H1 (cell line): ENCODE data around the gene ANKRD13B. TPM values are rescaled to one million over a fixed set of nuclear protein-coding genes. Genes with fewer than 3 reads are reported as not detected.

Source experiments
- CTCF ChIA-PET: fragments of 300-600 bp; sonication (Branson Sonifier 250); formaldehyde crosslinking; loops from one replicate; lab custom pipeline; 2021; ENCODE audit not compliant: partially characterized antibody; lab: Charles Lee
- POLR2A ChIA-PET: fragments of 300-600 bp; sonication (Branson Sonifier 250); formaldehyde crosslinking; loops from one replicate; lab custom pipeline; 2021; ENCODE audit warnings: inconsistent platforms; ENCODE audit not compliant: partially characterized antibody; lab: Charles Lee
- DNase-seq, 2 experiments: peaks; one replicate each; pipeline versions ENCODE4 v3.0.0 to v3.0.0-alpha.2; 2010 to 2022; ENCODE audit warnings: low spot score in 2 of 2, low read depth in 1 of 2, mixed read lengths in 1 of 2
- FAIRE-seq: peaks from 2 replicates; lab custom pipeline; 2011; peaks lifted over from hg19 to GRCh38; lab: Jason Lieb, UNC
- H2AFZ ChIP-seq: 2 replicates; pipeline ENCODE4 v1.8.1; 2012; ENCODE audit warnings: low read length, inconsistent platforms
- H2AK5ac ChIP-seq: 2 replicates; pipeline ENCODE4 v1.6.1; 2013; ENCODE audit warnings: low read depth, low read length
- H2BK120ac ChIP-seq: replicated peaks from 2 replicates; pipeline ENCODE3; 2013; ENCODE audit warnings: low read depth, low read length, inconsistent platforms
- H2BK12ac ChIP-seq: 2 replicates; pipeline ENCODE4 v1.6.1; 2013; ENCODE audit warnings: low read depth, low read length
- H2BK15ac ChIP-seq: 2 replicates; pipeline ENCODE4 v1.6.1; 2013; ENCODE audit warnings: low read length
- H2BK20ac ChIP-seq: 2 replicates; pipeline ENCODE4 v1.6.1; 2013; ENCODE audit warnings: low read length
- H2BK5ac ChIP-seq: 2 replicates; pipeline ENCODE4 v1.6.1; 2013; ENCODE audit warnings: low read depth, low read length
- H3K14ac ChIP-seq: 2 replicates; pipeline ENCODE4 v1.6.1; 2013; ENCODE audit warnings: inconsistent platforms; ENCODE audit not compliant: insufficient read length
- H3K18ac ChIP-seq: 2 replicates; pipeline ENCODE4 v1.6.1; 2013; ENCODE audit warnings: low read length; ENCODE audit errors: extremely low read depth
- H3K23ac ChIP-seq: 2 replicates; pipeline ENCODE4 v1.6.1; 2013; ENCODE audit warnings: inconsistent platforms; ENCODE audit not compliant: insufficient read length
- H3K23me2 ChIP-seq: 2 replicates; pipeline ENCODE4 v1.6.1; 2013; ENCODE audit warnings: low read depth, low read length
- H3K27ac ChIP-seq: 2 replicates; pipeline ENCODE4 v1.6.1; 2011; ENCODE audit warnings: low read depth, low read length, inconsistent platforms
- H3K27me3 ChIP-seq, 4 experiments: replicated peaks in 1 of 4; 1 replicate in 1 of 4; 2 replicates in 3 of 4; pipeline versions ENCODE4 v1.6.1 to v1.8.1; 2011 to 2013; ENCODE audit warnings: low read length in 3 of 4, mild to moderate bottlenecking in 3 of 4, inconsistent platforms in 2 of 4, mixed read lengths in 2 of 4, moderate library complexity in 1 of 4; ENCODE audit not compliant: control insufficient read depth in 3 of 4, insufficient read depth in 3 of 4; ENCODE audit errors: extremely low read depth in 1 of 4
- H3K36me3 ChIP-seq, 4 experiments: 2 replicates each; pipeline versions ENCODE4 v1.6.1 to v1.8.1; 2011 to 2013; ENCODE audit warnings: mild to moderate bottlenecking in 4 of 4, low read length in 3 of 4, moderate library complexity in 2 of 4, control low read depth in 1 of 4, inconsistent platforms in 1 of 4; ENCODE audit not compliant: insufficient read depth in 4 of 4, control insufficient read depth in 2 of 4
- H3K4ac ChIP-seq: replicated peaks from 2 replicates; pipeline ENCODE3; 2013; ENCODE audit warnings: low read length, low read depth, mixed read lengths, inconsistent platforms; ENCODE audit not compliant: insufficient read length
- H3K4me1 ChIP-seq, 4 experiments: replicated peaks in 1 of 4; 1 replicate in 1 of 4; 2 replicates in 3 of 4; pipeline versions ENCODE4 v1.6.1 to v1.8.1; 2011 to 2013; ENCODE audit warnings: low read length in 3 of 4, inconsistent platforms in 2 of 4, mixed read lengths in 1 of 4; ENCODE audit not compliant: insufficient read depth in 4 of 4, control insufficient read depth in 3 of 4
- H3K4me2 ChIP-seq, 2 experiments: 2 replicates each; pipeline versions ENCODE4 v1.6.1 to v1.8.1; 2011 to 2013; ENCODE audit warnings: low read depth in 2 of 2, low read length in 2 of 2, control low read depth in 1 of 2, inconsistent platforms in 1 of 2, mild to moderate bottlenecking in 1 of 2; ENCODE audit not compliant: insufficient read depth in 1 of 2
- H3K4me3 ChIP-seq, 4 experiments: fragments of 200-600, 300-600 bp in 1 of 4; sonication (generic), shearing (Covaris generic), sonication (Bioruptor Twin) in 1 of 4; 2 replicates each; pipeline versions ENCODE4 v1.5.1 to v1.8.1; 2011 to 2016; ENCODE audit warnings: low read length in 4 of 4, low read depth in 3 of 4, control low read depth in 2 of 4, inconsistent platforms in 2 of 4, mild to moderate bottlenecking in 2 of 4, mixed read lengths in 1 of 4, moderate library complexity in 1 of 4; ENCODE audit not compliant: insufficient read depth in 2 of 4; ENCODE audit errors: extremely low read depth in 1 of 4
- H3K56ac ChIP-seq: replicated peaks from 2 replicates; pipeline ENCODE3; 2013; ENCODE audit warnings: low read depth, mild to moderate bottlenecking, mixed read lengths, low read length, inconsistent platforms; ENCODE audit not compliant: insufficient read length
- H3K79me1 ChIP-seq: 2 replicates; pipeline ENCODE4 v1.6.1; 2013; ENCODE audit warnings: low read depth, low read length, control low read depth
- H3K79me2 ChIP-seq, 2 experiments: 2 replicates each; pipeline versions ENCODE4 v1.6.1 to v1.8.1; 2012 to 2013; ENCODE audit warnings: low read length in 2 of 2, mild to moderate bottlenecking in 2 of 2, inconsistent platforms in 1 of 2; ENCODE audit not compliant: insufficient read depth in 2 of 2, control insufficient read depth in 1 of 2
- H3K9ac ChIP-seq, 4 experiments: replicated peaks in 1 of 4; 1 replicate in 1 of 4; 2 replicates in 3 of 4; pipeline versions ENCODE4 v1.6.1 to v1.8.1; 2011 to 2013; ENCODE audit warnings: low read depth in 3 of 4, low read length in 3 of 4, control low read depth in 2 of 4, mild to moderate bottlenecking in 2 of 4, moderate library complexity in 2 of 4, inconsistent platforms in 1 of 4; ENCODE audit errors: extremely low read depth in 1 of 4
- H3K9me3 ChIP-seq, 2 experiments: 2 replicates each; pipeline versions ENCODE4 v1.6.1 to v1.8.1; 2012 to 2013; ENCODE audit warnings: mild to moderate bottlenecking in 2 of 2, moderate library complexity in 2 of 2, control low read depth in 1 of 2, inconsistent platforms in 1 of 2, low read depth in 1 of 2, low read length in 1 of 2, mixed read lengths in 1 of 2; ENCODE audit not compliant: insufficient read depth in 2 of 2
- H4K20me1 ChIP-seq, 2 experiments: replicated peaks in 1 of 2; 2 replicates each; pipeline versions ENCODE3 to v1.8.1; 2011 to 2013; ENCODE audit warnings: inconsistent platforms in 2 of 2, low read length in 2 of 2, mild to moderate bottlenecking in 1 of 2; ENCODE audit not compliant: insufficient read depth in 2 of 2, control insufficient read depth in 1 of 2
- H4K5ac ChIP-seq: 2 replicates; pipeline ENCODE4 v1.6.1; 2013; ENCODE audit warnings: low read length, low read depth, mixed read lengths, inconsistent platforms; ENCODE audit not compliant: insufficient read length
- H4K8ac ChIP-seq: 2 replicates; pipeline ENCODE4 v1.8.0; 2013; ENCODE audit warnings: mild to moderate bottlenecking, moderate library complexity, low read length, inconsistent platforms; ENCODE audit not compliant: insufficient read depth; ENCODE audit errors: extremely low read depth
- H4K91ac ChIP-seq: replicated peaks from 2 replicates; pipeline ENCODE3; 2013; ENCODE audit warnings: low read length, mixed read lengths, inconsistent platforms; ENCODE audit not compliant: insufficient read length
- CREB1 ChIP-seq: IDR thresholded peaks from 2 replicates; pipeline ENCODE4 v1.6.1; 2012; ENCODE audit warnings: inconsistent platforms
- SIN3A ChIP-seq, 2 experiments: IDR thresholded peaks in 1 of 2; conservative IDR thresholded peaks in 1 of 2; 2 replicates each; pipeline ENCODE4 v1.6.1; 2011 to 2012; ENCODE audit warnings: low read length in 2 of 2, improper control_type of control experiment in 1 of 2, low read depth in 1 of 2, mild to moderate bottlenecking in 1 of 2
- TCF12 ChIP-seq: IDR thresholded peaks from 2 replicates; pipeline ENCODE4 v1.6.1; 2011; ENCODE audit warnings: low read depth, mild to moderate bottlenecking, low read length
- USF2 ChIP-seq: IDR thresholded peaks from 2 replicates; pipeline ENCODE4 v1.6.1; 2011; ENCODE audit warnings: low read length, improper control_type of control experiment
- YY1 ChIP-seq: IDR thresholded peaks from 2 replicates; pipeline ENCODE4 v1.6.1; 2011; ENCODE audit warnings: low read depth, mild to moderate bottlenecking, low read length
- WGBS, 2 experiments: shearing (Covaris generic) in 1 of 2; methylation state at CpG; one replicate each; pipeline versions ENCODE4 v1.1.6 to v1.1.7; 2013 to 2015; ENCODE audit warnings: low lambda C conversion rate in 2 of 2, mixed read lengths in 2 of 2, inconsistent platforms in 1 of 2, low coverage in 1 of 2, missing lambda C conversion rate in 1 of 2; ENCODE audit not compliant: insufficient replicate concordance in 2 of 2, insufficient coverage in 1 of 2, insufficient read length in 1 of 2; ENCODE audit errors: extremely low coverage in 1 of 2, missing lambda C conversion rate in 1 of 2; 5-methylcytosine and 5-hydroxymethylcytosine counted together
- polyA plus RNA-seq, 7 experiments: library from polyadenylated mRNA; depleted of rRNA in 3 of 7; stranded (reverse) in 5 of 7; unstranded in 2 of 7; fragments of >200 nt in 5 of 7; fragments of 200-250 nt in 2 of 7; gene quantifications; 1 replicate in 5 of 7; 2 replicates in 1 of 7; 4 replicates in 1 of 7; pipeline versions ENCODE4 v1.2.1 to v1.2.3, GENCODE V29; 2011 to 2013; ENCODE audit warnings: missing spikeins in 2 of 7, mixed read lengths in 2 of 7
- total RNA-seq: library from RNA; stranded (reverse); fragmentation: NEBNext Ultra II Directional; extraction: Animal tissue kit (Norgen Biotek cat#: 25700); gene quantifications from 2 replicates; pipeline ENCODE4 v1.2.1, GENCODE V29; 2021
- TF ChIP-seq, protein P1 (sequence below): IDR thresholded peaks from 2 replicates; pipeline ENCODE4 v1.6.1; 2012; ENCODE audit warnings: inconsistent platforms
- TF ChIP-seq, protein P2 (sequence below): IDR thresholded peaks from 2 replicates; pipeline ENCODE4 v1.6.1; 2012; ENCODE audit warnings: inconsistent platforms

The ANKRD13B gene
- total and polyA plus RNA-seq, 2 of the 8 experiments (the other 6 are each of a cell fraction or from before 2014, with no cell fraction given), result 16.4 to 48.5 TPM

GRCh38 chr17:29579866-29580771 is 12.8 kb upstream of the ANKRD13B start:
- CTCF ChIA-PET, result interaction anchor here (0.7 to 15.3 kb wide), 18 partner anchors 8 to 513 kb away, joined by 3 to 193 read pairs (median 5); partner anchors contain the start of genes ABHD15, ANKRD13B, CORO6 and TP53I13
- peaks cover 0 to 5% of the 10 kb centered on the region in 2 experiments; a peak in 1 of 4 replicates for H3K79me2 ChIP-seq
- peak; percentile 99 for FAIRE-seq
- TF ChIP-seq TCF12, result no peak
- TF ChIP-seq, protein P1, sequence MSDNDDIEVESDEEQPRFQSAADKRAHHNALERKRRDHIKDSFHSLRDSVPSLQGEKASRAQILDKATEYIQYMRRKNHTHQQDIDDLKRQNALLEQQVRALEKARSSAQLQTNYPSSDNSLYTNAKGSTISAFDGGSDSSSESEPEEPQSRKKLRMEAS, result peak; percentile 97
- peak; percentile 26; the same call in 1 of the 2 replicates for TF ChIP-seq YY1
- peak; percentile 47; the same call in 1 of the 2 replicates for TF ChIP-seq CREB1
- peak; percentile 67 to 82; a peak in 2 of 4 replicates for TF ChIP-seq SIN3A (conservative IDR thresholded peaks at IDR 0.05 in 1 of 2, IDR thresholded peaks at IDR 0.05 in 1 of 2; ENCODE audit: low read depth in 1 of 2, low read length in 2 of 2)
- TF ChIP-seq, protein P2, sequence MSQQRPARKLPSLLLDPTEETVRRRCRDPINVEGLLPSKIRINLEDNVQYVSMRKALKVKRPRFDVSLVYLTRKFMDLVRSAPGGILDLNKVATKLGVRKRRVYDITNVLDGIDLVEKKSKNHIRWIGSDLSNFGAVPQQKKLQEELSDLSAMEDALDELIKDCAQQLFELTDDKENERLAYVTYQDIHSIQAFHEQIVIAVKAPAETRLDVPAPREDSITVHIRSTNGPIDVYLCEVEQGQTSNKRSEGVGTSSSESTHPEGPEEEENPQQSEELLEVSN, result peak; percentile 92
- TF ChIP-seq USF2, result peak; percentile 39; the same call in 1 of the 2 replicates

More at GRCh38 chr17:29579866-29580771, 12.8 kb upstream of the ANKRD13B start:
- no peak overlapping the region for H2AK5ac ChIP-seq
- no peak overlapping the region for H2BK20ac ChIP-seq
- H3K4me2 ChIP-seq, result no peak overlapping the region
- no peak overlapping the region for H2AFZ ChIP-seq
- no peak overlapping the region for H3K14ac ChIP-seq
- WGBS, 2 experiments, result 74% methylated on average over 15 of the region's 15 CpGs; no CpG with 5 or more reads in 1 of the 2 experiments
- no peaks in the 10 kb centered on the region for H3K9me3 ChIP-seq
- H4K5ac ChIP-seq, result no peak overlapping the region
- no peak overlapping the region for H2BK12ac ChIP-seq
- no peak overlapping the region for H4K91ac ChIP-seq
- H3K18ac ChIP-seq, result no peak overlapping the region
- H3K4ac ChIP-seq, result no peak overlapping the region
- no peaks in the 10 kb centered on the region for H3K27me3 ChIP-seq
- H3K23ac ChIP-seq, result no peak overlapping the region
- H2BK15ac ChIP-seq, result no peak overlapping the region
- no peak overlapping the region for H3K4me3 ChIP-seq
- H3K27ac ChIP-seq, result no peak overlapping the region
- H3K4me1 ChIP-seq, result peaks cover 2 to 11% (median 5%) of the 10 kb centered on the region in 4 experiments; a peak in 6 of 7 replicates
- no peak overlapping the region for H2BK5ac ChIP-seq
- peaks cover 3% of the 10 kb centered on the region; the same call in 1 of the 2 replicates for H3K79me1 ChIP-seq
- H3K36me3 ChIP-seq, result peaks cover 8 to 26% (median 14%) of the 10 kb centered on the region in 4 experiments; a peak in 6 of 8 replicates
- no peaks in the 10 kb centered on the region for H3K23me2 ChIP-seq
- no peak overlapping the region for H4K8ac ChIP-seq
- H3K56ac ChIP-seq, result no peak overlapping the region
- no peak overlapping the region for H2BK120ac ChIP-seq
- POLR2A ChIA-PET, result interaction anchor here (1.0 to 5.1 kb wide), 3 partner anchors 12 to 17 kb away, joined by 3 to 19 read pairs (median 4); partner anchors contain the start of gene ANKRD13B
- no peak overlapping the region for H3K9ac ChIP-seq
- H4K20me1 ChIP-seq, result peaks cover 0 to 13% of the 10 kb centered on the region in 2 experiments
- DNase-seq, result peak in 1 of 2 experiments; percentile 92
